DOHH2 (cell line): ENCODE data around the gene CEP57L1.

Source experiments
- H3F3A ChIP-seq: fragments of 200-600 bp; sonication (generic), shearing (Covaris generic); 2 replicates; pipeline ENCODE4 v1.6.0; 2016; ENCODE audit warnings: antibody characterized with exemption, mild to moderate bottlenecking; ENCODE audit not compliant: control insufficient read depth, insufficient read depth
- H3K27ac ChIP-seq: fragments of 200-600 bp; sonication (generic); 2 replicates; pipeline ENCODE4 v1.5.1; 2014; ENCODE audit warnings: low read depth, mild to moderate bottlenecking, low read length, moderate library complexity
- H3K27me3 ChIP-seq: fragments of 200-600 bp; sonication (generic); 2 replicates; pipeline ENCODE4 v1.6.1; 2014; ENCODE audit warnings: mild to moderate bottlenecking, low read length, mixed read lengths; ENCODE audit not compliant: control insufficient read depth
- H3K36me3 ChIP-seq: fragments of 200-600 bp; sonication (generic); 2 replicates; pipeline ENCODE4 v1.6.1; 2014; ENCODE audit warnings: mild to moderate bottlenecking, low read length, moderate library complexity, mixed read lengths; ENCODE audit not compliant: control insufficient read depth
- H3K4me1 ChIP-seq: fragments of 200-600 bp; sonication (generic); 2 replicates; pipeline ENCODE4 v1.6.1; 2014; ENCODE audit warnings: mild to moderate bottlenecking, low read length, mixed read lengths; ENCODE audit not compliant: control insufficient read depth
- H3K4me2 ChIP-seq: fragments of 200-600 bp; sonication (generic); 2 replicates; pipeline ENCODE4 v1.6.0; 2014; ENCODE audit warnings: mild to moderate bottlenecking, low read length, moderate library complexity
- H3K4me3 ChIP-seq: fragments of 200-600 bp; sonication (generic); 2 replicates; pipeline ENCODE4 v1.5.1; 2014; ENCODE audit warnings: mild to moderate bottlenecking, low read length, mixed read lengths
- H3K79me2 ChIP-seq: fragments of 200-600 bp; sonication (generic); 2 replicates; pipeline ENCODE4 v1.6.1; 2014; ENCODE audit warnings: mild to moderate bottlenecking, low read length, mixed read lengths; ENCODE audit not compliant: control insufficient read depth
- H3K9me2 ChIP-seq: fragments of 200-600 bp; sonication (generic); replicated peaks from 2 replicates; pipeline ENCODE4 v1.6.1; 2014; ENCODE audit warnings: mild to moderate bottlenecking, low read length, mixed read lengths; ENCODE audit not compliant: control insufficient read depth
- H3K9me3 ChIP-seq: fragments of 200-600 bp; sonication (generic); 2 replicates; pipeline ENCODE4 v1.6.1; 2014; ENCODE audit warnings: antibody characterized with exemption, low read length, mixed read lengths; ENCODE audit not compliant: control insufficient read depth, insufficient read depth
- H4K20me1 ChIP-seq: fragments of 200-600 bp; sonication (generic); 2 replicates; pipeline ENCODE4 v1.6.0; 2014; ENCODE audit warnings: low read depth, mild to moderate bottlenecking, antibody characterized with exemption, low read length, moderate library complexity; ENCODE audit not compliant: control insufficient read depth, insufficient read depth
- EZH2phosphoT487 ChIP-seq: fragments of 200-600 bp; sonication (generic); IDR thresholded peaks from 2 replicates; pipeline ENCODE4 v1.6.1; 2017; ENCODE audit warnings: borderline replicate concordance, mild to moderate bottlenecking, antibody characterized with exemption, low read length, moderate library complexity, mixed read lengths
- TF ChIP-seq, protein P1 (sequence below): fragments of 200-600 bp; sonication (generic); IDR thresholded peaks from one replicate; pipeline ENCODE4 v1.5.1; 2014; ENCODE audit warnings: antibody characterized with exemption, mild to moderate bottlenecking, low read depth, low read length; ENCODE audit not compliant: poor library complexity, severe bottlenecking

Gene CEP57L1

DNA sequence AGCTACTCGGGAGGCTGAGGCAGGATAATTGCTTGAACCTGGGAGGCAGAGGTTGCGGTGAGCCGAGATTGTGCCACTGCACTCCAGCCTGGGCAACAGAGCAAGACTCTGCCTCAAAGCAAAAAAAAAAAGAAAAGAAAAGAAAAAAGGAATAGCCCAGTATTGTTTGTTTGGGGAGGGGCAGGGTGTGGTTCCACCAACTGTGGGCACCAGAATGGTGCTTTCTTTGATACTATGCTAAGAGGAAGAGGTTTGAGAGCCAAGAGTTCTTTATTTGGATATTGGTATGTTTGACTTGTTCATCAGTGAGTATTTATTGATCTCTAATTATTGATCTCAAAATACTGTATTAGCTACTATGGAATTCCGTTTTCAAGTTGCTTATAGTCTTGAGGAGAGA is 72.3 kb downstream of the CEP57L1 start:
- Histone ChIP-seq H3K79me2 (no peaks in the 10 kb centered on the region), H3K27me3 (no peaks in the 10 kb centered on the region), H3K9me2 (no peaks in the 10 kb centered on the region), H3K4me2 (no peak overlapping the region), H3K4me1 (no peaks in the 10 kb centered on the region), H4K20me1 (no peaks in the 10 kb centered on the region), H3K27ac (no peak overlapping the region), H3K4me3 (no peak overlapping the region), H3F3A (no peaks in the 10 kb centered on the region), H3K9me3 (no peaks in the 10 kb centered on the region), H3K36me3 (no peaks in the 10 kb centered on the region)
- TF ChIP-seq, protein P1, sequence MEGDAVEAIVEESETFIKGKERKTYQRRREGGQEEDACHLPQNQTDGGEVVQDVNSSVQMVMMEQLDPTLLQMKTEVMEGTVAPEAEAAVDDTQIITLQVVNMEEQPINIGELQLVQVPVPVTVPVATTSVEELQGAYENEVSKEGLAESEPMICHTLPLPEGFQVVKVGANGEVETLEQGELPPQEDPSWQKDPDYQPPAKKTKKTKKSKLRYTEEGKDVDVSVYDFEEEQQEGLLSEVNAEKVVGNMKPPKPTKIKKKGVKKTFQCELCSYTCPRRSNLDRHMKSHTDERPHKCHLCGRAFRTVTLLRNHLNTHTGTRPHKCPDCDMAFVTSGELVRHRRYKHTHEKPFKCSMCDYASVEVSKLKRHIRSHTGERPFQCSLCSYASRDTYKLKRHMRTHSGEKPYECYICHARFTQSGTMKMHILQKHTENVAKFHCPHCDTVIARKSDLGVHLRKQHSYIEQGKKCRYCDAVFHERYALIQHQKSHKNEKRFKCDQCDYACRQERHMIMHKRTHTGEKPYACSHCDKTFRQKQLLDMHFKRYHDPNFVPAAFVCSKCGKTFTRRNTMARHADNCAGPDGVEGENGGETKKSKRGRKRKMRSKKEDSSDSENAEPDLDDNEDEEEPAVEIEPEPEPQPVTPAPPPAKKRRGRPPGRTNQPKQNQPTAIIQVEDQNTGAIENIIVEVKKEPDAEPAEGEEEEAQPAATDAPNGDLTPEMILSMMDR: no peak
- TF ChIP-seq EZH2phosphoT487: no peak

DNA sequence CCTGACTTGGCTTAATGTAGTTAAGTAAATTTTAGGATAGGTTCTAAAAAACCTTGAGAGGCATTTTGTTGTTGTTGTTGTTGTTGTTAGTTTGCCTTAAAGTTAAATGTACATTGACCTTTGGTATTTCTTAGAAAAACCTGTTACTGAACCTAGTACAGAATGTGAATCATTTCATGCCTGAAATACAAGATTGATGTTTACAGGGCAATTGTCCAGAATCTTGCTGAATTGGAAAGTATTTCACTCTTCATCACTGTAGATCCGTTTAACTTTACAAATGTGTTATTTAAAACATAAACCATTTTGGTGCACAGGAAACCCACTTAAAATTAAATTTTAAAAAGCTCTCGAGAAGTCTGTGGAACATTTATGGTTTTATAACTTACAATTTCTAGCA is 75.0 kb downstream of the CEP57L1 start:
- no peaks in the 10 kb centered on the region for H3K9me3 ChIP-seq
- no peak overlapping the region for H3K27ac ChIP-seq
- no peaks in the 10 kb centered on the region for H3F3A ChIP-seq
- TF ChIP-seq, protein P1: no peak
- no peak for TF ChIP-seq EZH2phosphoT487
- no peak overlapping the region for H3K4me3 ChIP-seq
- no peaks in the 10 kb centered on the region for H3K79me2 ChIP-seq
- H3K9me2 ChIP-seq: no peaks in the 10 kb centered on the region
- H4K20me1 ChIP-seq: no peaks in the 10 kb centered on the region
- no peak overlapping the region for H3K4me2 ChIP-seq
- H3K27me3 ChIP-seq: no peaks in the 10 kb centered on the region
- no peaks in the 10 kb centered on the region for H3K36me3 ChIP-seq
- H3K4me1 ChIP-seq: no peaks in the 10 kb centered on the region

DNA sequence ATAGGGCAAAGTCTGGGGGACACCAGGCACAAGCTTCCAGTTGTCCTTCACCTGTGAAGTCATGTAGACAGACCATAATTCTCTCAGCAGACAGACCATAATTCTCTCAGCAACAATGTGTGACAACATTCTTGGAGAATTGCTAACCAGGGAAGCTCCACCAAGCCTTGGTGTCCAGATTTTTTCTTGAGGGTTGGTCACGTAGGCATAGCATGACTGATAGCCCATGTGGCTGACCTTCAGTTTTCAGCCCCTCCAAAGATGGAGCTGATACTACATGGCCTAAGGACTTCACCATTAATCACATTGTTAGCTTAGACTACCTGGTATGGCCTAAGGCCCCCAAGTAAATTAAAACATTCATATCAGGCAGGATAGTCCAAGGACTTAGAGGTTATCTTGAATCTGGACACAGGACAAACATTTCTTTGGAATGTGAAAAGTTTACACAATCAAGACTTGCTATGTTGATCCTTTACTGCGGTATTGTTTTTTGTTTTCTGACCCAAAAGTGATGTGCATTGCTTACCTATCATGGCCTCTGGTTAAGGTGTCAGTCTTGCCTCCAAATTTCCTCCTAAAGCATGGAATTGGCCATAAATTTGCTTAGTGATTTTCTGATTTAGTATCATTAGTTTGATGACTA is 76.9 kb downstream of the CEP57L1 start:
- Histone ChIP-seq H3K79me2 (no peaks in the 10 kb centered on the region), H4K20me1 (no peaks in the 10 kb centered on the region), H3K4me1 (no peaks in the 10 kb centered on the region), H3K9me2 (no peaks in the 10 kb centered on the region), H3K9me3 (no peaks in the 10 kb centered on the region), H3K4me2 (no peak overlapping the region), H3F3A (no peaks in the 10 kb centered on the region), H3K36me3 (no peaks in the 10 kb centered on the region), H3K4me3 (no peak overlapping the region), H3K27me3 (no peaks in the 10 kb centered on the region), H3K27ac (no peak overlapping the region)
- TF ChIP-seq EZH2phosphoT487: no peak
- TF ChIP-seq, protein P1: no peak

DNA sequence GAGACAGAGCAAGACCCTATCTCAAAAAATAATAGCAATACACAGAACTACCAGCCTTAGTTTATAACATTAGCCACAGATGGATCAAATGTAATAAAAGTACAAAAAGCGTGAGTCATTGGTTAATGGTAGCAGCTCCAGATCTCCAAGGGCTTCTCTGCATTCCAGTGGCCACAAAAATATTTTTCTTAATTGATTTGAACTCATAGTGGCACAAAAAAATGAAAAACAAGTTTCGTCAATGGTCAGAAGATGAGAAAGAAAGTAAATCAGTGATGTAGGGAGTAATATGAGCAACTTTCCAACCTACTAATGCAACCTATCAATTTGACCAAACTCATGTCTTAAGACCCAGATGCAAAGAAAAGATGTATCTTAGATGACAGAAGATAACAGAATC is 79.6 kb downstream of the CEP57L1 start:
- Histone ChIP-seq H3K4me3 (no peak overlapping the region), H3K4me1 (no peaks in the 10 kb centered on the region), H3K79me2 (no peaks in the 10 kb centered on the region), H3K27me3 (no peaks in the 10 kb centered on the region), H3K9me3 (no peaks in the 10 kb centered on the region), H3K27ac (no peak overlapping the region), H3K4me2 (no peak overlapping the region), H3K9me2 (no peaks in the 10 kb centered on the region), H4K20me1 (no peaks in the 10 kb centered on the region), H3F3A (no peaks in the 10 kb centered on the region), H3K36me3 (no peaks in the 10 kb centered on the region)
- no peak for TF ChIP-seq EZH2phosphoT487
- TF ChIP-seq, protein P1: no peak
